Measurements from ENCODE around the gene ALPG.
"Not testable (repeated sequence)": the region's sequence is repeated elsewhere in the genome, so short reads cannot be mapped to it uniquely, and the experiment has no call there.

Gene ALPG

DNA sequence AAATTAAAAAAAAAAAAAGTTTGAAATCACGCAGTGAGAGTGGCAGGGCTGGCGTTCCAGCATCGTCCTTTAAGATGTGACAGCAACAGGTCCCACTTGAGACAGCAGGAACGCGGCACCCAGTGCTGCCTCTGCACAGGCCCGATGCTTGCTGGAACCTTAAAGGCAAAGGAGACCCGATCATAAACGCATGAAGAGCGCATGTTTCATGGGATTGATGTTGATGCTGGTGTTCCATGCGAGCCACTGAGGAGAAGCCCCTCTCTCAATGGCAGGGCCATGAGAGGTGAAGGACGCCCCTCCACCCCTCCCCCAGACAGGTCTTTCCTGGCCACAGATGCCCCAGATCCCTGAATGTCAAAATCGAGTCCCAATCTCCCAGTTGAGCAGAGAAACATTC is 31.4 kb downstream of the ALPG start:
- no peak for TF ChIP-seq CTCF (IDR thresholded peaks at IDR 0.05; ENCODE audit: insufficient read depth, low read length, missing control alignments)
- no peak for DNase-seq (ENCODE audit: low read depth, low spot score)
- no peak overlapping the region for H3K4me3 ChIP-seq (ENCODE audit: low read depth, low read length)
- ChIA-PET POLR2A (no interaction called here), CTCF (interaction anchor here (0.8 to 3.9 kb wide), 12 partner anchors 9 to 539 kb away, joined by 3 to 33 read pairs (median 5); no protein-coding TSS in a partner anchor)

- ChIA-PET CTCF (interaction anchor here (0.6 to 3.9 kb wide), 38 partner anchors 9 to 639 kb away, joined by 3 to 60 read pairs (median 4); partner anchors contain the start of genes CHRND and NPPC), POLR2A (no interaction called here)
- no peak overlapping the region for H3K4me3 ChIP-seq (ENCODE audit: low read depth, low read length)
- no peak for DNase-seq (ENCODE audit: low read depth, low spot score)
- TF ChIP-seq CTCF (IDR thresholded peaks at IDR 0.05; ENCODE audit: insufficient read depth, low read length, missing control alignments) = peak; percentile 11
Observed at GRCh38 chr2:232438951-232439757, 32.5 kb downstream of the ALPG start.

GRCh38 chr2:232439758-232440135 is 33.1 kb downstream of the ALPG start:
- ChIA-PET POLR2A (no interaction called here), CTCF (interaction anchor here (0.8 to 3.9 kb wide), 33 partner anchors 10 to 640 kb away, joined by 3 to 60 read pairs (median 5); partner anchors contain the start of genes CHRND and NPPC)
- TF ChIP-seq CTCF (IDR thresholded peaks at IDR 0.05; ENCODE audit: insufficient read depth, low read length, missing control alignments) = no peak
- no peak overlapping the region for H3K4me3 ChIP-seq (ENCODE audit: low read depth, low read length)
- DNase-seq (ENCODE audit: low read depth, low spot score) = no peak

DNA sequence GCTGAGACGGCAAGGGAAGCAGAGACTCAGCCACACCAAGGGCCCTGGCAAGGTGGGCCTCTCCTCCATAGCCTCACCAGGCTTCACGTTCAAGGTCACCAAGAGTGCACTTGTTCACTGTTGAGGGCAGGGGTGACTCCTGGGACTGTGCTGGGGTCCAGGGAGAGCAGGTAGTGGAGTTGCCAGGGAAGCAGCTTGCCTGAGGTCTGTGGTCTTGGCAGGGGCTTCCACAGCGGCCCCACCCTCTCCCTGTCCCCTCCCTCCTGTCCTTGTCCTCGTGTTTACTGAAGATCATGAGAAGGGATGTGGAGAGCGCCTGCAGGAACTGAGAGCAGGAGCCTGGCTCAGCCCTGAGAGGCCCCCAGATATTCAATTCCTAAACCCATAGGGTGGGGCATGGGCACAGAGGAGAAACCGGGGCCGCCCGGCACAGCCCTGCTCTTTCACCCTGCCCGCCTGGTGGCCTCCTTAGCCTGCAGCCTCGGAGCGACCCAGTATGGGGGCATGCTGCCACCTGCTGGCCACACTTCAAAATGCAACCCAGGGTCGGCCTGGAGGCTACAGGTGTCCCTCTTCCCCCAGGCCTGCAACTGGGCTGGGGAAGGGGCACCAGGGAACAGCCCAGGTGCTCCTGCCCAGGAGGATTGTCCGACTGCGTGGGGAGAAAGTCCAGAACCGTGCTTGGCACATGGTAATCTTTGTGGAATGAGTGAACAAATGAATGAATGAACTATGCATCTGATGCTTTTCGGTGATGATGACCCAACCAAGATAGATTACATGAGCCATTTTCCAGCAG is 33.8 kb downstream of the ALPG start:
- H3K4me3 ChIP-seq (ENCODE audit: low read depth, low read length); POLR2A ChIA-PET; DNase-seq (ENCODE audit: low read depth, low spot score): not testable (repeated sequence)
- CTCF ChIA-PET = interaction anchor here (0.7 to 3.9 kb wide), 33 partner anchors 10 to 640 kb away, joined by 3 to 60 read pairs (median 6); partner anchors contain the start of gene NPPC
- TF ChIP-seq CTCF (IDR thresholded peaks at IDR 0.05; ENCODE audit: insufficient read depth, low read length, missing control alignments) = peak; percentile 90

DNA sequence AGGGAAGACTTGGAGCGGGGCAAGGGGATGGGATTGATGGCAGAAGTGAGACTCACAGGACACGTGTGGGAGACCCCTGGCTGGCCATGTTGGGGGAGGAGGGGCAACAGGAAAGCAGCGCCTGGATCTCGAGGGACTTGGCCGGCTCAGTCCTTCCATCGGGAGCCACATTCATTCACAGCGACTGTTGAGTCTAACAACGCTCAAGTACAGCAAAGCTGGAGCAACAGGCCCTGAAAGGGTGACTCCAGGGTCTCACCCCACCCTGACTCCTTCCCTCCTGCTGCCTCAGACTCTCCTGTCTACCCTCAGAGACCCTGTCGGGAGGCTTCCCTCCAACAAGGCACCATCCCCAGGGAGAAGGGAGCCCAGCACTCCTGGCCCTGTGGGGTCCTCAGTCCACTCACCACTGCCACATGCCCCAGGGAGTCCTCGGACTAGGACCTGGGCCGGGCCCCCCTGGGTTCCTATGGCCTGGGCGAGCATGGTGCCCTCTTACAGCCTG is 34.6 kb downstream of the ALPG start:
- ChIA-PET POLR2A (no interaction called here), CTCF (interaction anchor here (0.7 to 3.9 kb wide), 18 partner anchors 13 to 641 kb away, joined by 3 to 60 read pairs (median 4); no protein-coding TSS in a partner anchor)

GRCh38 chr2:232441922-232442321 is 35.3 kb downstream of the ALPG start:
- POLR2A ChIA-PET; H3K4me3 ChIP-seq (ENCODE audit: low read depth, low read length); DNase-seq (ENCODE audit: low read depth, low spot score): not testable (repeated sequence)
- CTCF ChIA-PET = interaction anchor here (1.3 to 3.9 kb wide), 10 partner anchors 17 to 590 kb away, joined by 3 to 60 read pairs (median 5); no protein-coding TSS in a partner anchor

More for the DNA sequence above, 34.6 kb downstream of the ALPG start:
- TF ChIP-seq CTCF (IDR thresholded peaks at IDR 0.05; ENCODE audit: insufficient read depth, low read length, missing control alignments) = no peak
- no peak overlapping the region for H3K4me3 ChIP-seq (ENCODE audit: low read depth, low read length)
- no peak for DNase-seq (ENCODE audit: low read depth, low spot score)

GRCh38 chr2:232442431-232442830 is 35.8 kb downstream of the ALPG start:
- DNase-seq (ENCODE audit: low read depth, low spot score); POLR2A ChIA-PET; H3K4me3 ChIP-seq (ENCODE audit: low read depth, low read length): not testable (repeated sequence)
- CTCF ChIA-PET = interaction anchor here (0.6 to 3.9 kb wide), 9 partner anchors 17 to 590 kb away, joined by 3 to 60 read pairs (median 5); no protein-coding TSS in a partner anchor

- POLR2A ChIA-PET; H3K4me3 ChIP-seq (ENCODE audit: low read depth, low read length); DNase-seq (ENCODE audit: low read depth, low spot score): not testable (repeated sequence)
- CTCF ChIA-PET = interaction anchor here (0.6 to 2.8 kb wide), 4 partner anchors 116 to 591 kb away, joined by 3 to 19 read pairs (median 4); no protein-coding TSS in a partner anchor
Observed at GRCh38 chr2:232443047-232443446, 36.4 kb downstream of the ALPG start.

GRCh38 chr2:232443669-232444408 is 37.2 kb downstream of the ALPG start:
- H3K4me3 ChIP-seq (ENCODE audit: low read depth, low read length); POLR2A ChIA-PET; DNase-seq (ENCODE audit: low read depth, low spot score): not testable (repeated sequence)
- CTCF ChIA-PET = interaction anchor here (0.7 to 2.0 kb wide), 9 partner anchors 9 to 543 kb away, joined by 3 to 14 read pairs (median 3); partner anchors contain the start of gene PRSS56

Data from AG04449 (cell line).